Gastroesophageal sphincter (tissue), 3 donors: ENCODE results near the gene SCARB1.
"Not testable (repeated sequence)": the region's sequence is repeated elsewhere in the genome, so short reads cannot be mapped to it uniquely, and the experiment has no call there.

Experiments
- CTCF ChIP-seq, 4 experiments: fragments of 200-600 bp in 2 of 4; fragments of 450-650 bp in 2 of 4; sonication (generic) in 1 of 4; IDR thresholded peaks; one replicate each; pipeline ENCODE4 v1.5.1; 2017 to 2019; ENCODE audit warnings: antibody characterized with exemption in 4 of 4, mild to moderate bottlenecking in 2 of 4, moderate library complexity in 2 of 4
- POLR2A ChIP-seq, 2 donors: fragments of 450-650 bp; IDR thresholded peaks; one replicate each; pipeline ENCODE4 v1.6.1; 2017; ENCODE audit warnings: antibody characterized with exemption in 2 of 2, mild to moderate bottlenecking in 2 of 2, moderate library complexity in 1 of 2

GRCh38 chr12:124912529-124913287, 49.0 kb upstream of the SCARB1 start:
- peak in 1 of 2 donors; percentile 35 for TF ChIP-seq POLR2A (IDR thresholded peaks at IDR 0.05)
- TF ChIP-seq CTCF (IDR thresholded peaks at IDR 0.05): not testable (repeated sequence)
